Activated CD4-positive, alpha-beta T cell treated with anti-CD3 and anti-CD28 coated beads, Interleukin-2, amount 50 U/mL, for 48 hours (primary cell): ENCODE data around the gene ELOA2.
"Not testable (repeated sequence)": the region's sequence is repeated elsewhere in the genome, so short reads cannot be mapped to it uniquely, and the experiment has no call there.

ENCODE experiments used
- DNase-seq, 2 experiments: peaks; one replicate each; pipeline ENCODE4 v3.0.0-alpha.2; 2020

ELOA2 gene

DNA sequence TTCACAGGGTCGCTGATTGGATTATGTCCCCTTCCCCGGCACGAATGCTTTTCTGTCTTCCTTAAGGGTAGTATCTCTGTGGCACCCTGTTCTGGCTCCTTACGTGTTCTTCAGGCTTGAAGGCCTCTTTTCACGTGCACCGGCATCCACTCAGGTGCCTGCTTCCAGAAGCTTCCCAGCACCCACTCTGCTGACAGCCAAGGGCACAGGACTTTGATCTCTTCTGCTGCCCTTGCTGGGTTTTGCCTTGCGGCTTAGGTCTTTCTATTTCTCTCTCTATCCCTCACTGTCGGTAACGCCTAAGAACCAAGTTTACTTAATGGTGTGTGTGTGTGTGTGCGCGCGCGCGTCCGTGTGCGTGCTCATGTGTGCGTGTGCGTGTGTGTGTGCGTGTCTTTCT lies 14.7 kb downstream of the ELOA2 start:
- DNase-seq = not testable (repeated sequence)

DNA sequence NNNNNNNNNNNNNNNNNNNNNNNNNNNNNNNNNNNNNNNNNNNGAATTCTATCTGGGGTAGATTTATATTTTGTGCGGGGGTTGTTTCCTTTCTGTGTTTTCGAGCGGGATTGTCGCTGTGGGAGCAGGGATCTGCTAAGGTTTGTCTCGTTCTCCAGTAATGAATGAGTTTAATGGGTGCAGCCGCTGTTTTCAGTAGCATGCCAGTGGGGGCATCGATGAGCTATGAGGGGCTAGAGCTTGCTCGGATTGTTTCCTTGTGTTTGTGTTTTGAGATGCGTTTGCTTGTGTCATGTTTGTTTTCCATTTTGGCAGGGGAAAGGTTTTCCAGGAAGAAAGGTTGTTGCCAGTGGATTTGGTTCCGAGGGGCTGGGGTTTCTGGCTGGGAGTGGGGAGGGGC lies 15.6 kb downstream of the ELOA2 start:
- not testable (repeated sequence) for DNase-seq
